ENCODE measurements around the gene B4GALT3. TPM values are rescaled to one million over a fixed set of nuclear protein-coding genes. Genes with fewer than 3 reads are reported as not detected.

The B4GALT3 gene
- total and polyA plus RNA-seq, 2 donors (not counting 3 experiments of a cell fraction or from before 2014, with no cell fraction given): 39.5 to 60.4 TPM

DNA sequence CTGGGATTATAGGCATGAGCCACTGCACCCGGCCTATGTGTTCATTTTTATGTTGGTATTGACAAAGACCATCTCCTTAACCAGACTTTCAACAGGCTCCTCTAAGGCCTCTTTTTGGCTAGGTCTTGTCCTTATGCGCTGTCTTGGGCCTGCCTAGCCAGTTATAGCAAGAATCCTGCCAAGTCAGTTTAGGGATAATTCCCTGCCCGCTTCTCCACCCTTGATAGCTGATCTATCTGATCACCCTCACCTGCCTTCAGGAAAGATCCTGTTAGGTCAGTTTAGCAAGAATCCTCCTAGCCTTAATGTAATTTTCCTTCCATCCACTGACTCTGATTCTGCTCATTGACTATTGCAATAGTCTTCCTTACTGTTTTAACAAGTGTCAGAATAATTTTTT is 2.4 kb upstream of the B4GALT3 start:
- dilution Hi-C loops (cut with MboI; ENCODE audit: extremely low pct_ligation_motif_present, low sequenced_read_pairs): no loop called here
- H3K79me2 ChIP-seq (ENCODE audit: control insufficient read depth, insufficient read depth, low read length): peaks cover 8% of the 10 kb centered on the region
- CTCF ChIA-PET: interaction anchor here (1.6 to 2.7 kb wide), 3 partner anchors 14 to 203 kb away, joined by 3 to 10 read pairs (median 6); partner anchors contain the start of gene PPOX
- H3K36me3 ChIP-seq (ENCODE audit: control insufficient read depth in 2 of 2, extremely low read depth in 1 of 2, insufficient read depth in 2 of 2, low read length in 2 of 2): no peaks in the 10 kb centered on the region
- no peaks in the 10 kb centered on the region for H4K20me1 ChIP-seq (replicated peaks; ENCODE audit: control insufficient read depth, extremely low read depth, insufficient read depth, low read length)
- H3K9me1 ChIP-seq (replicated peaks; ENCODE audit: control insufficient read depth, extremely low read depth, insufficient read depth, low read length): no peaks in the 10 kb centered on the region
- no peak overlapping the region for H2AFZ ChIP-seq (ENCODE audit: low read depth, low read length)
- no peaks in the 10 kb centered on the region for H3K9me3 ChIP-seq (replicated peaks; ENCODE audit: control insufficient read depth, insufficient read depth, low read length)
- no peaks in the 10 kb centered on the region for H3K27me3 ChIP-seq (ENCODE audit: control insufficient read depth in 2 of 2, insufficient read depth in 2 of 2, low read length in 2 of 2)
- H3K4me2 ChIP-seq (ENCODE audit: insufficient read depth, low read length): no peak overlapping the region
- H3K27ac ChIP-seq (ENCODE audit: insufficient read depth, low read depth, low read length): no peak overlapping the region
- TF ChIP-seq GATA2 (IDR thresholded peaks at IDR 0.05; ENCODE audit: insufficient read depth, insufficient read length, low read depth, low read length) (no peak), POLR2A (IDR thresholded peaks at IDR 0.05; ENCODE audit: low read depth, low read length) (no peak), FOS (IDR thresholded peaks at IDR 0.05; ENCODE audit: borderline replicate concordance, insufficient read depth, low read length) (no peak), MYC (IDR thresholded peaks at IDR 0.05; ENCODE audit: low read depth, low read length) (no peak), POLR2AphosphoS5 (IDR thresholded peaks at IDR 0.05; ENCODE audit: insufficient read depth, low read depth, low read length) (no peak), JUN (IDR thresholded peaks at IDR 0.05; ENCODE audit: borderline replicate concordance, insufficient read depth, insufficient read length, low read depth) (no peak), EZH2 (IDR thresholded peaks at IDR 0.05; ENCODE audit: borderline replicate concordance, low read depth, low read length, severe bottlenecking) (no peak)
- TF ChIP-seq, protein P1, sequence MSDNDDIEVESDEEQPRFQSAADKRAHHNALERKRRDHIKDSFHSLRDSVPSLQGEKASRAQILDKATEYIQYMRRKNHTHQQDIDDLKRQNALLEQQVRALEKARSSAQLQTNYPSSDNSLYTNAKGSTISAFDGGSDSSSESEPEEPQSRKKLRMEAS (IDR thresholded peaks at IDR 0.05; ENCODE audit: insufficient read depth, insufficient read length): no peak
- TF ChIP-seq, protein P2, sequence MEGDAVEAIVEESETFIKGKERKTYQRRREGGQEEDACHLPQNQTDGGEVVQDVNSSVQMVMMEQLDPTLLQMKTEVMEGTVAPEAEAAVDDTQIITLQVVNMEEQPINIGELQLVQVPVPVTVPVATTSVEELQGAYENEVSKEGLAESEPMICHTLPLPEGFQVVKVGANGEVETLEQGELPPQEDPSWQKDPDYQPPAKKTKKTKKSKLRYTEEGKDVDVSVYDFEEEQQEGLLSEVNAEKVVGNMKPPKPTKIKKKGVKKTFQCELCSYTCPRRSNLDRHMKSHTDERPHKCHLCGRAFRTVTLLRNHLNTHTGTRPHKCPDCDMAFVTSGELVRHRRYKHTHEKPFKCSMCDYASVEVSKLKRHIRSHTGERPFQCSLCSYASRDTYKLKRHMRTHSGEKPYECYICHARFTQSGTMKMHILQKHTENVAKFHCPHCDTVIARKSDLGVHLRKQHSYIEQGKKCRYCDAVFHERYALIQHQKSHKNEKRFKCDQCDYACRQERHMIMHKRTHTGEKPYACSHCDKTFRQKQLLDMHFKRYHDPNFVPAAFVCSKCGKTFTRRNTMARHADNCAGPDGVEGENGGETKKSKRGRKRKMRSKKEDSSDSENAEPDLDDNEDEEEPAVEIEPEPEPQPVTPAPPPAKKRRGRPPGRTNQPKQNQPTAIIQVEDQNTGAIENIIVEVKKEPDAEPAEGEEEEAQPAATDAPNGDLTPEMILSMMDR (IDR thresholded peaks at IDR 0.05; ENCODE audit: extremely low read depth in 1 of 2, insufficient read depth in 1 of 2, low read depth in 1 of 2, low read length in 2 of 2): no peak
- BruUV-seq (replicated peaks): no TSS peak
- peaks cover 18% of the 10 kb centered on the region for H3K4me1 ChIP-seq (ENCODE audit: control insufficient read depth, extremely low read depth, insufficient read depth, low read length)
- no peak overlapping the region for H3K4me3 ChIP-seq (replicated peaks in 1 of 3; ENCODE audit: insufficient read depth in 1 of 3, low read depth in 1 of 3, low read length in 3 of 3)
- POLR2A ChIA-PET: interaction anchor here (0.7 kb wide), 1 partner anchor 13 kb away, joined by 5 read pairs; the partner anchor contains the start of gene PPOX
- no peak for FAIRE-seq
- intact Hi-C loops (cut with micrococcal nuclease): no loop called here
- DNase-seq (ENCODE audit: low read depth, low spot score): no peak
- H3K9ac ChIP-seq (replicated peaks; ENCODE audit: extremely low read depth, insufficient read depth, low read length): no peak overlapping the region
